Measurements from ENCODE around the gene ERGIC1.
"Not testable (repeated sequence)": the region's sequence is repeated elsewhere in the genome, so short reads cannot be mapped to it uniquely, and the experiment has no call there.

ERGIC1 gene

DNA sequence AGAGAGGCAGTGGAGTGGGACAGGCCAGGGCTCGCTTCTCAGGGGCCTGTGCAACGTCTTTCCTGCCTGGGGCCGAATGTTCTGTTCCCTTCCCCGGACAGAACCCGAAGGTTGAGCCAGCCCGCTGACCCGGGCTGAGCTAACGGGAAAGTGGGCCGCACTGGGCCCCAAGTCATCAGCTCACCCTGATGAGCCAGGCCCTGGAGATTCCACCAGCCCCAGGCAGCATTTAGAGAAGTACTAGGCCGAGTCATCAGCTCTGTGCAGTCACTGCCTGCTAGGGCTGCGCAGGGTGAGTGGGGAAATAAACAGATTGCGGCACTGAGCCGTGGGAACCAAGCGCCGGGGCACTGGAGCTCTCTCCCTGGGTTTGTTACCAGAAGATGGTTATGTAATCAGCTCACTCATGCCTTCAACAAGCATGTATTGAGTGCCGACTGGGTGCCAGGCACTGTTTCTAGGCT, 33.9 kb upstream of the ERGIC1 start:
- no peak for DNase-seq (ENCODE audit: low read depth in 3 of 3, low spot score in 1 of 3)

DNA sequence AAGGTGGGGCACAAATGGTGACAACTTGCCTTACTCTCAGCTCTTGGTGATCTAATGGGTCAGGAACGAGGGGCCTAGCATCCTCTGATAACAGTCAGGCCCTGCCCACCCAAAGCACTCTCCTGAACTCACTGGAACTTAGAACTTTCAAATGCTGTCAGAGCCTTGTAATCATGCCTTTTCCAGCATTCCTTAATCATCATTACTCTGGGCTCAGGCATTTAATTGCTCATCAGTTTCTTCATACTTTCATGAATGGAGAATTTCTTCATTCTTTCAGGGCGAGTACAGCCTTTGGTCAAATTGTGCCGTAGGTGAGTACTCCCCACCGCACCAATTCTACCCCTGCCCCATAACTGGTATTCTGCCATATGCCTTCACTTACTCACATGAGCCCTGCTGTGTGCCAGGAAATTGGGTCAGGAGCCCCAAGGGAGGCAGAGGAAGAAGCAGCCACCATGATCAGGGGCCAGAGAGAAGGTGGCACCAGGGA, 32.8 kb upstream of the ERGIC1 start:
- no peak for DNase-seq (ENCODE audit: low read depth in 3 of 3, low spot score in 1 of 3)

DNA sequence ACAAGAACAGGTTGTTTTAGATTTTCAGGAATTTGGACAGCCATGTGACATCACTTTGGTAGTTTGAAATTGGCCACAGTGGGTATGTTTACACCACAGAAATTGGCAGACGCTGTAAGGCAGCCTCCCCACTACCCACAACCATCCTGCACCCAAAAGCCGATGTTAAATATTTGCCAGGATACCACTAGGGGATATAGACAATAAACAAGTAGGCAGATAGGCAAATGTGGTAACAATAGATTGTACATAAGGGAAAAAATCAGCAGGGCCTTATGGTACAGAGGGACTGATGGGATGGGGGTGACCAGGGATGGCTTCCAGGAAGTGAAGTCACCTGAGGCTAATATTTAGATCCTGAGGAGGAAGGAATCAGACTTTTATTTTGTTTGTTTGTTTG, 31.9 kb upstream of the ERGIC1 start:
- DNase-seq (ENCODE audit: low read depth in 3 of 3, low spot score in 1 of 3), result no peak

DNA sequence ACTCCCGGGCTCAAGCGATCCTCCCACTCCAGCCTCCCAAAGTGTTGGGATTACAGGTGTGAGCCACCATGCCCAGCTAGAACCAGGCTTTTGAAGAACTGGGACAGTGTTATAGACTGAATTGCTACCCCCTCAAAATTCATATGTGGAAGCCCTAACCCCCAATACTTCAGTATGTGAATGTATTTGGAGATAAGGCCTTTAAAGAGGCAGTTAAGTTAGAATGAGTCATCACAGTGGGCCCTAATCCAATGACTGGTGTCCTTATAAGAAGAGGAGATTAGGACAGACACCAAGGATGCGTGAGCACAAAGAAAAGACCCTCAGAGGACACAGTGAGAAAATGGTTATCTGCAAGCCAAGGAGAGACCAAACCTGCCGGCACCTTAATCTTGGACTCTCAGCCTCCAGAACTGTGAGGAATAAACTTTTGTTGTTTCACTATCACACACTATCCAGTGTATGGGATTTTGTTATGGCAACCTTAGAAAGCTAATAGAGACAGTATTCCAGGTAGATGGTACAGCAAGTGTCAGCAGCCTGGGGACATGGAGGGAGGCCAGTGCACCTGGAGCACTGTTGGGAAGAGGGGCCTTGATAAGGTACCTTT, 31.4 kb upstream of the ERGIC1 start:
- DNase-seq (ENCODE audit: low read depth in 3 of 3, low spot score in 1 of 3), result no peak

DNA sequence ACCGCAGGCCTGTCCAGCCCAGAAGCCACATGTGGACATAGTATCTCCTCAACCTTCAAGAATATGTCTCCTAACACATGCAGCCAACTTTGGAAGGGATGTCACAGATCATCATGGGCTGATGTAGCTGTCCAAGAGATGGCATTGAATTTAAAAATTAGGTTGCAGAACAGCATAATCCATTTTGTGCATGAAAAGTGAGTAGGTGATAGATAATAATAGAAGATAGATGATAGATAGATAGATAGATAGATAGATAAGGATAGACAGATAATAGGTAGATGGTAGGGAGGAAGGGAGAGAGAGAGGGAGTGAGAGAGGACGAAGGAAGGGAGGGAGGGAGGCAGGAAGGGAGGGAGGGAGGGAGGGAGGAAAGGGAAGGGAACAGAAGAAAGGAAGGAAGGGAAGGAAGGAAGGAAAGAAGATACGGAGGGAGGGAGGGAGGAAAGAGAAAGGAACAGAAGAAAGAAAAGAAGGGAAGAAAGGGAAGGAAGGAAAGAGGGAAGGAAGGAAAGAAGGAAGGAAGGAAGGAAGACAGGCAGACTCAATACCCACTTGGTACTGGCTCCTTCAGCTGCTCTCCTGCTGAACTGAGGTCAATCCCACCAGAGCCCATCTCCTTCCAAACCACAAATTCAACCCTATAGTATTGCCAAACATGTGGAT, 28.9 kb upstream of the ERGIC1 start:
- no peak for DNase-seq (ENCODE audit: low read depth in 3 of 3, low spot score in 1 of 3)

DNA sequence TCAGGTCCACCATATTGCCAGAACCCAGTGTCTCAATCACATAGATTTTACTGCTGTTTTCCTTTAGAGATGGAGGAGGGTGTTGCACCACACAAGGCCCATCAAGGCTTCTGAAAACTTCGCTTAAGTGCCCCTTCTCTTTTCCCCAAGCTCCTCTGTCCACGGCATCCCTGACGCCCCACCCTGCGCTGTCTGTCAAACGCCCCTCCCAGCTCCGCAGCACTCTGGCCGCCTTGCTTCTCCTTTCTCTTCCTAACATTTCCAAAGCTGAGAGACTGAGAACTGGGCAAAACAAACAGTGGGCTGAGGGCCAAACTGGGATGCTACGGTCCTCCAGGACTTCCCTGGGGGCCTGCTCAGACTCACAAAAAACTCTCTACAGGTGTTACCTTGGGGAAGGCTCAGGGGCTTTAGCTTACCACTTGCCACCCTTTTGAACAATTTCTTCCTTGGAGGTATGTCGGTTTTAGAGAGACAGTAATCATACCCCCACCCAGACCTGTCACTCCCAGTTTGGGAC, 28.3 kb upstream of the ERGIC1 start:
- DNase-seq (ENCODE audit: low read depth in 3 of 3, low spot score in 1 of 3), result no peak

DNA sequence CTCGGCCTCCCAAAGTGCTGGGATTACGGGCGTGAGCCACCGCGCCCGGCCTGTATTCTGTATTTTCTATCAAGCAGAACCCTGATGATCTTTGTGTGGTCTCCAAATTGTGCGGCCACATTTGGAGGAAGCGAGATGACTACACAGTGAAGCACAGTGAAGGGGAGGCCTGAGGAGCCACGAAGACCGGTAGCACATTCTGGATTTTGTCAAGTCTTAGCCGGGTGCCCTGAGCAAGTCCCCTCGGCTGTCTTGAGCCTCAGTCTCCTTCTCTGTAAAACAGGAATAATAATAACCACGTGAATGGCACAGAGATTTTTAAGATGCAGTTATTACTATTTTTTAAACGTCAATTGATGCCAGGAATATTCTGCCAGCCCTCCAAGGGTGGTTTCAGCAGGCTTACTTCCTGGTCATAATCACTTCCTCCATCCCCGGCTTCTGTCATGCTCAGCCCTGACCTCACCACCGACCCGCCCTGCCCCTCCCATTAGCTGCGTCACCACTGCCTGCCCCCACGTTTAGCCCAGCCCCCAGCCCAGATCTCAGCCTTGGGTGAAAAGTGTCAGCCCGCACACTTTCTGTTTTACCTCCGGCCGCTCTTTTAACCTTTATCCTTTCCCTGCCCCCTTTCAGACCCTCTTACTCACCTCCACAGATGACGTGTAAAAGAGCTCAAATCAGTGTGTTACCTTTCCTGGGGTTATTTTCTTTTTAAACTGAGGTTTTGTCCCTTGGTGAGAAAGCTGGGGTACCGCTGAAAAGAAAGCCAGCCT, 27.0 kb upstream of the ERGIC1 start:
- DNase-seq (ENCODE audit: low read depth in 3 of 3, low spot score in 1 of 3), result peak; percentile 50 to 72 (median 55)

DNA sequence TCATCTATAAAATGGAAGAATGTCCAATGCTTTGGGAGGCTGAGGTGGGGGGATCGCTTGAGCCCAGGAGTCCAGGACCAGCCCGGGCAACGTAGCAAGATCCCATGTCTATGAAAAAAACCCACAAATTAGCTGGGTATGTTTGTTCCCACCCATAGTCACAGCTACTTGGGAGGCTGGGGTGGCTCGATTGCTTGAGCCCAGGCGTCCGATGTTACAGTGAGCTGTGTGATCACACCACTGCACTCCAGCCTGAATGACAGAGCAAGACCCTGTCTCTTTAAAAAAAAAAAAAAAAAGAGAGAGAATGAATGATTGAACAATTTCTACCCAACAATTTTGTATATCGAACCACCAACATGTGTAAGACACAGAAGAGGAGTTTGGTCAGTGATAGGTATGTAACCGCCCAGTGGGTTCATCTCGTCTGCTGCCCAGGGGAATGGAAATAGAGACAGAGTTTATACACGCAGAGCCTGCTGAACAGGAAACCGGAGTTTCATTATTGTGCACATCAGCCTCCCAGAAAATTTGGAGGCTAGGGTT, 26.2 kb upstream of the ERGIC1 start:
- DNase-seq (ENCODE audit: low read depth in 3 of 3, low spot score in 1 of 3), result no peak

DNA sequence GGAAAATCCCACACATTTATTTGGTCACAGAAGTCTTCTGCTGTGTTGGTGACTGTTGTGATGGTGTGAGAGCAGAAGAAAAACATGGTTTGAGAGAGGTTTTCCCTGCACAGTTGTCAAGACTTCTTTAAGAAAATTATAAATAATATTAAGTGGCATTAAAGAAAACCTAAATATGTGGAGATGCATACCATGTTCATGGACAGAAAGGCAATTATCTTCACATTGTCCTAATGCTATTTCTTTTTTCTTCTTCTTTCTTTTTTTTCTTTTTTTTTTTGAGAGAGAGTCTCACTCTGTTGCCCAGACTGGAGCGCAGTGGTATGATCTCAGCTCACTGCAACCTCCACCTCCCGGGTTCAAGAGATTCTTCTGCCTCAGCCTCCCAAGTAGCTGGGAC, 24.3 kb upstream of the ERGIC1 start:
- no peak for DNase-seq (ENCODE audit: low read depth in 3 of 3, low spot score in 1 of 3)

DNA sequence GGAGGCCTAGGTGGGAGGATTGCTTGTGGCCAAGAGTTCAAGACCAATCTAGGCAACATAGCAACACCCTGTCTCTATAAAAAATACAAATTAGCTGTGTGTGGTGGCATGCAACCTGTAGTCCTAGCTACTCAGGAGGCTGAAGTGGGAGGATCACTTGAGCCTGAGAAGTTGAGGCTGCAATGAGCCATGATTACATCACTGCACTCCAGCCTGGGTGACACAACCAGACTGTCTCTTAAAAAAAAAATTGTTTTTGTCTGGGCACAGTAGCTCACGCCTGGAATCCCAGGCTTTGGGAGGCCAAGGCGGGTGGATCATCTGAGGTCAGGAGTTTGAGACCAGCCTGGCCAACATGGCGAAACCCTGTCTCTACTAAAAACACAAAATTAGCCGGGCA, 23.1 kb upstream of the ERGIC1 start:
- DNase-seq (ENCODE audit: low read depth in 3 of 3, low spot score in 1 of 3), result not testable (repeated sequence)

DNA sequence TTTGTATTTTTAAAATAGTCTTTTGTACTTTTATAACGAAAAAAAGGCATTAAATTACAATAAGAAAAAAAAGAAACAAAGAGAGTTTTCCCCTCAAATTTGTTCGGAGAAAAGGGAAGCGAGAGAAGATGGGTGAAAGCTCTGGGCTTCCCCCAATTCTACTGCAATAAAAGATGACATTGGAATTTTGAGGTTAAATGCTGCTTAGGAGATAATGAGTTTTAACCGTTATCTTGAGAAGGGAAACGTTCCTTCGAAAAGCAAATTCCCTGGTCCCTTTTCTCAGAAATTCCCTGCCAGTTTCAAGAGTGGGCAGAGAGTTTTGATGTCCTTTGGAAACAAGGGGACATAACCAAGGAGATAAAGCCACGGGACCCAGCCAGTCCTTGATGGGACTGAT, 18.4 kb upstream of the ERGIC1 start:
- no peak for DNase-seq (ENCODE audit: low read depth in 3 of 3, low spot score in 1 of 3)

DNA sequence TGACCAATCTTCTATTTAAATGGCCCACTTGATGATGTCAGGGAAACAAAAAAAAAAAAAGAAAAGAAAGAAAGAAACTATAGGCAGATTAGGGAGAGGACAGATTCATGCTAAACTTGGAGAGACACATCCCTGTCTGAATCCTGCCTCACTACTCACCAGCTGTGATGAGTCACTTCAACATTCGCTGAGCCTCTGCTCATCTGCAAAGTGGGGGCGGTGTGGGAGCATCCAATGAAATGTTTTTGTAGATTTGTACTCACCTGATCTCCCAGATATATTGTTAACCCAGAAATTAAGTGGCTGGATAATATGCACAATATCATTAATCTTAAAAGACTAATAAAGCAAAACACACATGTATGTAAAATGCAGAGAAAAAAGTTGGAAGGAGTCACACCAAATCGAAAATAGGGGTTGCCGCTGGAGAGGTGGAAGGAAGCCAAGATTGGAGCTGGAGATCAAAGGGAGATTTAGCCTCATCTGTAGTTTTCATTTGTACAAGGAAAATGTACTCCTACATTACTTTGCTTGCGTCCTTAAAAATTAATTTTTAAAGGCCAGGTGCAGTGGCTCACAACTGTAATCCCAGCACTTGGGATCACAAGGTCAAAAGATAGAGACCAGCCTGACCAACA, 17.0 kb upstream of the ERGIC1 start:
- DNase-seq (ENCODE audit: low read depth in 3 of 3, low spot score in 1 of 3), result no peak

DNA sequence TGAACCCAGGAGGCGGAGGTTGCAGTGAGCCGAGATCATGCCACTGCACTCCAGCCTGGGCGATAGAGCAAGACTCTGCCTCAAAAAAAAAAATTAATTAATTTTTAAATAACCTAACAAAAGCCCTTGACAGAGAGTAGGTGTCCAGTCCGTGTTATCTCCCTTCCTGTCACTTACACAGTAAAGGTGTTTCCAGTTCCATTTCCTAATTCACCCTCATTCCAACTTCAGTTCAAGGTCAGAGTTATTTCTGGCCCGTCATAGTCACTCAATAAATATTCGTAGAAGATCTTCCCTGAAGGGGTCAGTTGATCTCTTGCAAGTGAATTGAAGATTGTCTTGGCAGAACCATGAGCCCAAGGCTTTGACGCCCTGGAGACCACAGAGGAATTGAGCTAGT, 16.4 kb upstream of the ERGIC1 start:
- no peak for DNase-seq (ENCODE audit: low read depth in 3 of 3, low spot score in 1 of 3)

DNA sequence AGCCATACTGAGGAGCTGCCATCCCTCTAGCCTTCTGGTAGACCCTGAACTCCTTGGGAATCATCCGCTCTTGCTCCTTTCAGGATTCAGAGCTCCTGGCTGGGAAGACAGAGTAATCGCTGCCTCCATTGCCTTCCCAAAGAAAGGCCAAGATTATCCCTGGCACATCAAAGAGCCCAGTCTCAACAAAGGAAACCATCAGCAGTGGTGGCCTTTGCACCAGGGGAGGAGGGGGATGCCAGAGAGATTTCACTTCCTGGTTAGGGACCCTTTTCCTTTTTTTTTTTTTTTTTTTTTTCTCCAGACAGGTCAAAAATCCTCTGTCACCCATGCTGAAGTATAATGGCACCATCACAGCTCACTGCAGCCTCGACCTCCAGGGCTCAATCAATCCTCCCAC, 16.0 kb upstream of the ERGIC1 start:
- no peak for DNase-seq (ENCODE audit: low read depth in 3 of 3, low spot score in 1 of 3)

DNA sequence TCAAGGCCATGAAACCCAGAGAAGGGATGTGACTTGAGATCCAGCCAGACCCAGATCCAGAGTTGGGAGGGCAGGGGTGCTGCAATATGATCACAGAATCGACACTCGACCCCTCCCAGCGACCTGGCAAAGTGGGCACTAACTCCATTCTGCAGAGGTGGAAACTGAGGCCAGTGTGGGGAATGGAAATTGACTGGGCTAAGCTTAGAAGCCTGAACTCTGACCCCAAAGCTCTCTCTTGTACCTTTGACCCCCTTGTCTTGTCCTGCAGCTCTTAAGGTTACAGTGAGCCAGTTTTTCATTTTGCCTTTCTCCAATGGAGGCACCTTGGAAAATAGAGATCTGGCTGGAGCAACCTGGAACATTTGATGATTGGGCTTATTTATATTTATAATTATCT, 14.5 kb upstream of the ERGIC1 start:
- no peak for DNase-seq (ENCODE audit: low read depth in 3 of 3, low spot score in 1 of 3)

DNA sequence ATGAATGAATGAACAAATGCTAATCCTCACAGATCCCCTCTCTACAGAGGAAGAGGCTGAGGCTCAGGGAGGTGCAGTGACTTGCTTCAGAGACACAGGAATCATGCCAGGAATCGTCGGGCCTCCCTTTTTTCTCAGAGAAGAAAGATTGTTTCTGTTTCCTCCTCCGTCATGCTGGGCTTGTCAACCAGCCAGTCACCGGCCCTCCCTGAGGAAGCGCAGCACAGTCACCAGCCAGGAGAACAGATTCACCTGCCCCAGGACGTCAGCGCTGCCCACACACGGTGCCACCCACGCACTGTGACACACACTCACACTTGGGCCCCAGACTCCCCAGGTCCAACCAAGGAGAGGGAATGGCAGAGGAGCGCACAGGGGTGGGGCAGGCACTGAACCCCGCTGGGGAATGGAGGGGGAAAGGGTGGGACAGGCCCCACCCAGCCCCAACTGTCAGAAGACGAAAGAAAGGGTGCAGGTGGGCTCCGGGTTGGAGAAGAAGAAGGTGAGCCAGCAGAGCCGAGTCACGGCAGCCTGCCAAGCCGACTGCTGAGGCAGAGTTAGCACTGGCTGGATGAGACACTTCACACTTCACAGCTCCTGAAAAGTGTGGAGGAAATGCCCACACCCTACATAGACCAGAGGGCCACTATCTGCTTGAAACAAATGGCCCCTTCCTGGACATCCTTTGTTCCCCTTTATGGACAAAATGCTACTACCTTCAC, 13.8 kb upstream of the ERGIC1 start:
- DNase-seq (ENCODE audit: low read depth in 3 of 3, low spot score in 1 of 3), result peak in 1 of 3 donors; percentile 19

DNA sequence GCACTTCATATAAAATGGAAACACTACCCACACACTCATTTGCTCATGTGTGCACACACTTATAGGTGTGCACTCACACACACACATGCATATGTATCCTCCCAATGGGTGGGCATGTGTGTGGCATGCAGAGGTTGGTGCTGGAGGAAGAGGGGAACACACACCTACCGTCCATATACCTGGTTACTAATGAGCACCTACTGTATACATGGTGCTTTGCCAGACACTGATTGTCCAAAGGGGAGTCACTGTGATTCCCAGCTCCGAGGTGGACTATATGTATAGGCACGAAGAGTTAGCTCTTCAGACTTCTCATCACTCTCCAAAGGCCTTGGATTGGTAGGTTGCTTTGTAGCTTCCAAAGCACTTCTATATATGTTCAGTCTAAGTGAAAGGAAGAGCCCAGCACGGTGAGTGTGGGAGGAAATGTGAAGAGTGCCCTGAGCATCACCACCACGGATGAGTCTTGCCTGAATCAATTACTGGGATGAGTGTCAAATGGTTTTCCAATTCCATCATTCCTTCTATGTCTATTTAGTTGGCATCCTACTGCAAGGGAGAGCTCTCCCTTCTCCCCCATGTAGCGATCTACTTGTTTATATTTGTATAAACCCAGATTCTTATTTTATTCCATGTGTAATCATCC, 12.6 kb upstream of the ERGIC1 start:
- no peak for DNase-seq (ENCODE audit: low read depth in 3 of 3, low spot score in 1 of 3)

DNA sequence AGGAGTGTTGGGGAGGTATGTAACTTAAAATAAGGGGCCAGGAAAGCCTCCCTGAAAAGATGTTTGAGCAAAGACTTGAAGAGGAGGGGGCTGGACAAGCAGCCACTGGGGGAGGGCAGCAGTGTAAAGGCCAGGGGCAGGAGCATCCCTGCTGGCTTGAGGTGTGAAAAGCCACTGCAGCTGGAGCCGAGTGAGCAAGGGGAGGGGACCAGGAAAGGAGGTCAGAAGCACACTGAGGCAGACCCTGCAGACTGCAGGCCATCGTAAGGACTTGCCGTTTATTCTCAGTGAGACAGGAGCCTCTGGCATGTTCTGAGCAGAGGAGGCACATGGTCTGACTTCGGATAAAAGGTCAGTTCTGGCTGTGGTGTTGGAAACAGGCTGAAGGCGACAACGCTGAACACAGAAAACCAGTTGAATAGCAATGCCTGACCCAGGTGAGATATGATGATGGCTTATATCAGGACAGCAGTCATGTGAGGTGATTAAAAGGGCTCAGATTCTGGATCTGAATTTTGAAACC, 10.2 kb upstream of the ERGIC1 start:
- DNase-seq (ENCODE audit: low read depth in 3 of 3, low spot score in 1 of 3), result no peak

DNA sequence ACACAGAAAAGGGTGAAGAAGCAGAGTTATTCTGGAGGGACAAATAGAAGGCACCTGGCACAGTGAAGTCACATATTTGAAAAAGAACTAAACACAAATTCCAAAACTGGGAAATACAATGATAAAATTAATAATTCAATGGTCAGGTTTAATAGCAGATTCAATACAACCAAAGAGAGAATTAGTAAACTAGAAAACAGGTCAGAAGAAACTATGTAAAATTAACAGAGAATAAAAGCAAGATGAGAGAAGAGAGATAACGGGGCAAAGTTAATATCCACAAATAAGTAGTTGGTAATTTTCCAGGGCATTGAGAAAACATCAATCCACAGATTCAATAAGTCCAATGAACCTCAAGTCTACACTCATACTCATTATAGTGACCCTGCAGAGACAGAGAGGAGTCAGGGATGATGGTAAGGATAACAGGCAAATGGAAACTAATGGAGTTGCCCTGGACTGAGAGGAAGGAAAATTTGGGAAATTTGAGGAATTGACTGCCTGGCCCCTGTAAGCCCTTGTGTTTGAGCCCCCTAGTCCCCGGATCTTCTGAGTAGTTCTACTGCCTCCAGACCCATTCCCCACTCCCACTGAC, 8.3 kb upstream of the ERGIC1 start:
- no peak for DNase-seq (ENCODE audit: low read depth in 3 of 3, low spot score in 1 of 3)

Data from stimulated activated CD4-positive, alpha-beta T cell treated with anti-CD3 and anti-CD28 coated beads, TNF-alpha, amount 100 ng/mL, for 1 hour (primary cell).